MM.1S (cell line): Measurements from ENCODE around the gene ARHGEF10L.

Experiments used
- CTCF ChIP-seq: fragments of 300-600 bp; sonication (generic); IDR thresholded peaks from 2 replicates; pipeline ENCODE4 v1.5.1; 2016; ENCODE audit warnings: antibody characterized with exemption, low read length, mixed read lengths
- EZH2 ChIP-seq: fragments of 300-600 bp; sonication (generic); optimal IDR thresholded peaks from 2 replicates; pipeline ENCODE3; 2017; ENCODE audit warnings: low read depth, mild to moderate bottlenecking, antibody characterized with exemption, low read length, mixed read lengths
- EZH2phosphoT487 ChIP-seq: fragments of 300-600 bp; sonication (generic); IDR thresholded peaks from 2 replicates; pipeline ENCODE4 v1.6.1; 2018; ENCODE audit warnings: antibody characterized with exemption, low read length

- no peak for TF ChIP-seq CTCF
- no peak for TF ChIP-seq EZH2phosphoT487
- TF ChIP-seq EZH2 = no peak
Observed at GRCh38 chr1:17611991-17612390, 72.5 kb downstream of the ARHGEF10L start.
